K562 (cell line): ENCODE data around the gene ALDH3A2. TPM values are rescaled to one million over a fixed set of nuclear protein-coding genes. Genes with fewer than 3 reads are reported as not detected.

Experiments
- ATAC-seq: fragments of 200-7000 bp; cut with Tn5 transposase; 3 replicates; pipeline ENCODE4 v1.9.1; 2020; ENCODE audit warnings: moderate library complexity
- BruUV-seq: library from RNA; stranded (reverse); fragments of 400-500 nt; replicated peaks from 2 replicates; lab custom pipeline; 2021; lab: Mats Ljungman, UMichigan
- CTCF ChIA-PET: fragments of 300-600 bp; formaldehyde crosslinking; extraction: SDS; loops from one replicate; lab custom pipeline; 2021; ENCODE audit warnings: low intra/inter-chr PET ratio; lab: Yijun Ruan, JAX
- POLR2A ChIA-PET: fragments of 300-600, 350-650 bp; sonication (Branson Sonifier 250); formaldehyde crosslinking; extraction: SDS; loops from one replicate; lab custom pipeline; 2021; ENCODE audit warnings: antibody characterized with exemption, inconsistent platforms; lab: Yijun Ruan, JAX
- DNase-seq, 4 experiments: peaks; one replicate each; pipeline versions ENCODE4 v3.0.0 to v3.0.0-alpha.2; 2011 to 2018; ENCODE audit warnings: low spot score in 3 of 4, mixed read lengths in 3 of 4; ENCODE audit errors: extremely low read depth in 1 of 4
- FAIRE-seq: peaks from 2 replicates; lab custom pipeline; 2011; peaks lifted over from hg19 to GRCh38; lab: Jason Lieb, UNC
- H2AFZ ChIP-seq: 2 replicates; pipeline ENCODE4 v1.6.0; 2011; ENCODE audit warnings: low read depth, low read length, control low read depth, inconsistent platforms
- H3K27ac ChIP-seq: fragments of 200-600 bp; 3 replicates; pipeline ENCODE4 v1.8.0; 2011; ENCODE audit warnings: low read depth, mild to moderate bottlenecking, control low read depth, inconsistent platforms, low read length, moderate library complexity, mixed read lengths; ENCODE audit errors: extremely low read depth
- H3K27me3 ChIP-seq, 2 experiments: fragments of 300-600 bp in 1 of 2; 2 replicates in 1 of 2; 3 replicates in 1 of 2; pipeline versions ENCODE4 v1.6.0 to v1.8.0; 2011; ENCODE audit warnings: inconsistent platforms in 2 of 2, low read length in 2 of 2, mild to moderate bottlenecking in 1 of 2, mixed read lengths in 1 of 2, moderate library complexity in 1 of 2; ENCODE audit not compliant: control insufficient read depth in 2 of 2, insufficient read depth in 2 of 2
- H3K36me3 ChIP-seq: fragments of 300-600 bp; 3 replicates; pipeline ENCODE4 v1.8.0; 2011; ENCODE audit warnings: mild to moderate bottlenecking, low read length, inconsistent platforms; ENCODE audit not compliant: control insufficient read depth, insufficient read depth
- H3K4me1 ChIP-seq, 2 experiments: fragments of 200-600 bp in 1 of 2; replicated peaks in 1 of 2; 2 replicates in 1 of 2; 3 replicates in 1 of 2; pipeline versions ENCODE4 v1.5.1 to v1.8.0; 2011; ENCODE audit warnings: inconsistent platforms in 2 of 2, low read length in 2 of 2, mild to moderate bottlenecking in 1 of 2, mixed read lengths in 1 of 2, moderate library complexity in 1 of 2; ENCODE audit not compliant: control insufficient read depth in 2 of 2, insufficient read depth in 2 of 2
- H3K4me2 ChIP-seq: 2 replicates; pipeline ENCODE4 v1.6.1; 2011; ENCODE audit warnings: low read length, control low read depth, inconsistent platforms, mixed read lengths; ENCODE audit not compliant: insufficient read depth
- H3K4me3 ChIP-seq: fragments of 200-600 bp; sonication (generic), shearing (Covaris generic); 2 replicates; pipeline ENCODE4 v1.5.1; 2016; ENCODE audit warnings: control low read depth, inconsistent platforms
- H3K79me2 ChIP-seq: fragments of 200-600 bp; 3 replicates; pipeline ENCODE4 v1.8.0; 2011; ENCODE audit warnings: low read length, inconsistent platforms; ENCODE audit not compliant: control insufficient read depth, insufficient read depth
- H3K9ac ChIP-seq, 2 experiments: 2 replicates each; pipeline versions ENCODE4 v1.6.0 to v1.6.1; 2011; ENCODE audit warnings: low read depth in 2 of 2, low read length in 2 of 2, control low read depth in 1 of 2, inconsistent platforms in 1 of 2, mild to moderate bottlenecking in 1 of 2, mixed read lengths in 1 of 2; ENCODE audit not compliant: insufficient read depth in 1 of 2
- H3K9me1 ChIP-seq: one replicate; pipeline ENCODE4 v1.6.0; 2011; ENCODE audit warnings: inconsistent platforms, mild to moderate bottlenecking, low read length, moderate library complexity; ENCODE audit not compliant: control insufficient read depth, insufficient read depth
- H3K9me3 ChIP-seq: replicated peaks from 2 replicates; pipeline ENCODE4 v1.5.1; 2011; ENCODE audit warnings: low read depth, low read length, inconsistent platforms; ENCODE audit not compliant: control insufficient read depth, insufficient read depth
- H4K20me1 ChIP-seq: replicated peaks from 2 replicates; pipeline ENCODE4 v1.6.1; 2011; ENCODE audit warnings: low read length, inconsistent platforms, mixed read lengths; ENCODE audit not compliant: control insufficient read depth, insufficient read depth
- BRD4 ChIP-seq: fragments of 200-600 bp; sonication (generic); IDR thresholded peaks from 2 replicates; pipeline ENCODE4 v1.6.1; 2017; ENCODE audit warnings: inconsistent platforms
- HDGF ChIP-seq: fragments of 450-650 bp; IDR thresholded peaks from 2 replicates; pipeline ENCODE4 v1.6.1; 2016
- HNRNPH1 ChIP-seq: fragments of 200-400 bp; formaldehyde crosslinking; optimal IDR thresholded peaks from 2 replicates; pipeline ENCODE3; 2017; ENCODE audit warnings: low read depth, mild to moderate bottlenecking, low read length, moderate library complexity
- POLR2A ChIP-seq: fragments of 450-650 bp; conservative IDR thresholded peaks from 2 replicates; pipeline ENCODE4 v1.6.1; 2016
- SRSF9 ChIP-seq: fragments of 200-400 bp; formaldehyde crosslinking; IDR thresholded peaks from 2 replicates; pipeline ENCODE4 v1.6.1; 2017; ENCODE audit warnings: low read depth, low read length, borderline replicate concordance
- TAF1 ChIP-seq: IDR thresholded peaks from 2 replicates; pipeline ENCODE4 v1.6.1; 2011; ENCODE audit warnings: mild to moderate bottlenecking, low read length, moderate library complexity; ENCODE audit not compliant: insufficient read depth, control insufficient read depth, severe bottlenecking; ENCODE audit errors: extremely low read depth
- ZBTB7A ChIP-seq: IDR thresholded peaks from 2 replicates; pipeline ENCODE4 v1.6.1; 2011; ENCODE audit warnings: low read depth, mild to moderate bottlenecking, low read length, moderate library complexity, borderline replicate concordance; ENCODE audit not compliant: control insufficient read depth
- ZNF586 ChIP-seq: fragments of 450-650 bp; formaldehyde crosslinking; conservative IDR thresholded peaks from 2 replicates; pipeline ENCODE4 v1.4.0; 2020; ENCODE audit warnings: mild to moderate bottlenecking, moderate library complexity
- WGBS: fragments of 100-300 bp; shearing (Covaris generic); methylation state at CpG from one replicate; pipeline ENCODE4 v1.1.6; 2016; ENCODE audit warnings: low coverage, mixed read lengths; ENCODE audit not compliant: insufficient coverage; ENCODE audit errors: missing lambda C conversion rate; 5-methylcytosine and 5-hydroxymethylcytosine counted together
- in situ Hi-C: fragments of 300-500 bp; cut with MboI; formaldehyde crosslinking; loops from 4 replicates; pipeline ENCODE4 v1.15.0; 2018; ENCODE audit warnings: inconsistent platforms, mixed read lengths
- intact Hi-C: fragments of 100-400 bp; cut with micrococcal nuclease; formaldehyde crosslinking; loops from 2 replicates; pipeline ENCODE4 v1.14.2; 2022
- polyA plus RNA-seq, 8 experiments: library from polyadenylated mRNA; depleted of rRNA in 4 of 8; stranded (reverse) in 5 of 8; unstranded in 3 of 8; fragments of >200 nt; fragmentation: Nextera tagmentation in 2 of 8; fragmentation: Illumina TruSeq in 1 of 8; extraction: Ambion mirVana in 2 of 8; extraction: Trizol in 1 of 8; gene quantifications; 2 replicates each; pipeline versions ENCODE4 v1.2.1 to v1.2.3, GENCODE V29; 2011 to 2014; ENCODE audit warnings: inconsistent platforms in 1 of 8, missing spikeins in 1 of 8
- total RNA-seq, 7 experiments: library from RNA; depleted of rRNA in 6 of 7; stranded (reverse); fragments of >200 nt in 6 of 7; fragmentation: Illumina TruSeq in 2 of 7; extraction: Trizol in 2 of 7; gene quantifications; 2 replicates each; pipeline versions ENCODE4 v1.2.1 to v1.2.3, GENCODE V29; 2011 to 2021; ENCODE audit warnings: low replicate concordance in 1 of 7
- TF ChIP-seq, protein P1 (sequence below): fragments of 450-650 bp; IDR thresholded peaks from 2 replicates; pipeline ENCODE4 v1.6.1; 2016; ENCODE audit warnings: missing biosample characterization, missing genetic modification characterization

Gene ALDH3A2
- total and polyA plus RNA-seq, 9 of the 15 experiments (the other 6 are each of a cell fraction or from before 2014, with no cell fraction given), result 0.01 to 0.78 (median 0.12) TPM; not detected in 5

DNA sequence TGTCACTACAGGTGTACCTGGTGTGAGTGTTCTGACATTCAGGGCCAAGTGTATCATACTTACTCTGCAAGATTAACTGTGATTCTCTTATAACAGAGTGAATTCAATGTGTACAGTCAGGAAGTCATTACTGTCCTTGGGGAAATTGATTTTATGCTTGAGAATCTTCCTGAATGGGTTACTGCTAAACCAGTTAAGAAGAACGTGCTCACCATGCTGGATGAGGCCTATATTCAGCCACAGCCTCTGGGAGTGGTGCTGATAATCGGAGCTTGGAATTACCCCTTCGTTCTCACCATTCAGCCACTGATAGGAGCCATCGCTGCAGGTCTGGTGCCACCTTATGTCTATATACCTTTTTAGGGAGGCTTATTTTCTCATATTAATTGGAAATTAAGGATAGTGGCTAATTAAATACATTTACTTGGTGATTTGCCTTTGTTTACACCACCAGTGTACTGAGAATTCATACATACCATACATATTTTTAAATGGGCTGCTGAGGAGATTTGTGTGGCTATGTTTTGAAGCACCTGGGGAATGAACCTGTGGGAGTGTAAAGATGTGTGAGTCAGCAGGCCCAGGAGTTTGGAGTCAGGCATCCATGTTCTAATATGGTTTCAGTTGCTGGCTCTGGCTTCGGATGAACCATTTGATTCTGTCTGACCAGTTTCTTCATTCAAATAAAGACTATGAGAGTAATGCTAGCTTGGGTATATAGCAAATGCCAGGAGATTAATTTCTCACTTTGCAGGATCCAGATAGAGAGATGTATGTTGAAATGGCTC, 3.1 kb downstream of the ALDH3A2 start:
- Histone ChIP-seq H3K4me3 (no peak overlapping the region), H3K27ac (no peak overlapping the region), H3K4me2 (no peak overlapping the region), H3K79me2 (no peaks in the 10 kb centered on the region), H3K9ac (no peak overlapping the region), H2AFZ (no peak overlapping the region), H3K9me1 (no peaks in the 10 kb centered on the region), H3K36me3 (no peaks in the 10 kb centered on the region), H4K20me1 (no peaks in the 10 kb centered on the region), H3K4me1 (peaks cover 0 to 13% of the 10 kb centered on the region in 2 experiments; a peak in 2 of 5 replicates), H3K9me3 (no peaks in the 10 kb centered on the region), H3K27me3 (peaks cover 2 to 17% of the 10 kb centered on the region in 2 experiments; a peak in 3 of 5 replicates)
- intact Hi-C loops (no loop called here), in situ Hi-C loops (no loop called here)
- TF ChIP-seq ZBTB7A, result no peak
- no peak for TF ChIP-seq ZNF586 (CRISPR knock-in tag)
- no peak for TF ChIP-seq HNRNPH1
- TF ChIP-seq HDGF, result no peak
- TF ChIP-seq SRSF9, result no peak
- TF ChIP-seq BRD4, result no peak
- no peak for TF ChIP-seq POLR2A
- no peak for TF ChIP-seq TAF1
- TF ChIP-seq, protein P1, sequence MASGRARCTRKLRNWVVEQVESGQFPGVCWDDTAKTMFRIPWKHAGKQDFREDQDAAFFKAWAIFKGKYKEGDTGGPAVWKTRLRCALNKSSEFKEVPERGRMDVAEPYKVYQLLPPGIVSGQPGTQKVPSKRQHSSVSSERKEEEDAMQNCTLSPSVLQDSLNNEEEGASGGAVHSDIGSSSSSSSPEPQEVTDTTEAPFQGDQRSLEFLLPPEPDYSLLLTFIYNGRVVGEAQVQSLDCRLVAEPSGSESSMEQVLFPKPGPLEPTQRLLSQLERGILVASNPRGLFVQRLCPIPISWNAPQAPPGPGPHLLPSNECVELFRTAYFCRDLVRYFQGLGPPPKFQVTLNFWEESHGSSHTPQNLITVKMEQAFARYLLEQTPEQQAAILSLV (tag), result no peak
- 0% methylated on average over 5 of the region's 5 CpGs for WGBS
- FAIRE-seq, result no peak
- BruUV-seq, result no TSS peak
- no peak for DNase-seq
- ChIA-PET POLR2A (interaction anchor here (0.6 kb wide), 1 partner anchor 113 kb away, joined by 3 read pairs; no protein-coding TSS in a partner anchor), CTCF (no interaction called here)
- no peak for ATAC-seq
